Ishikawa (cell line): ENCODE data around the gene MYH14.

Experiments used
- CEBPB ChIP-seq: IDR thresholded peaks from 2 replicates; pipeline ENCODE4 v1.6.1; 2012
- EGR1 ChIP-seq: IDR thresholded peaks from 2 replicates; pipeline ENCODE4 v1.6.1; 2012
- EP300 ChIP-seq: IDR thresholded peaks from 2 replicates; pipeline ENCODE4 v1.6.1; 2012; ENCODE audit warnings: borderline replicate concordance
- FOXM1 ChIP-seq: IDR thresholded peaks from 2 replicates; pipeline ENCODE4 v1.6.1; 2012; ENCODE audit warnings: low read depth, borderline replicate concordance
- NFIC ChIP-seq: IDR thresholded peaks from 2 replicates; pipeline ENCODE4 v1.6.1; 2012
- RAD21 ChIP-seq: IDR thresholded peaks from 2 replicates; pipeline ENCODE4 v1.6.1; 2012; ENCODE audit warnings: low read depth
- TAF1 ChIP-seq: IDR thresholded peaks from 2 replicates; pipeline ENCODE4 v1.6.1; 2012; ENCODE audit warnings: low read depth, mild to moderate bottlenecking
- TF ChIP-seq, protein P1 (sequence below): IDR thresholded peaks from 2 replicates; pipeline ENCODE4 v1.6.1; 2012
- TF ChIP-seq, protein P2 (sequence below): IDR thresholded peaks from 2 replicates; pipeline ENCODE4 v1.6.1; 2012; ENCODE audit warnings: low read depth, mild to moderate bottlenecking

DNA sequence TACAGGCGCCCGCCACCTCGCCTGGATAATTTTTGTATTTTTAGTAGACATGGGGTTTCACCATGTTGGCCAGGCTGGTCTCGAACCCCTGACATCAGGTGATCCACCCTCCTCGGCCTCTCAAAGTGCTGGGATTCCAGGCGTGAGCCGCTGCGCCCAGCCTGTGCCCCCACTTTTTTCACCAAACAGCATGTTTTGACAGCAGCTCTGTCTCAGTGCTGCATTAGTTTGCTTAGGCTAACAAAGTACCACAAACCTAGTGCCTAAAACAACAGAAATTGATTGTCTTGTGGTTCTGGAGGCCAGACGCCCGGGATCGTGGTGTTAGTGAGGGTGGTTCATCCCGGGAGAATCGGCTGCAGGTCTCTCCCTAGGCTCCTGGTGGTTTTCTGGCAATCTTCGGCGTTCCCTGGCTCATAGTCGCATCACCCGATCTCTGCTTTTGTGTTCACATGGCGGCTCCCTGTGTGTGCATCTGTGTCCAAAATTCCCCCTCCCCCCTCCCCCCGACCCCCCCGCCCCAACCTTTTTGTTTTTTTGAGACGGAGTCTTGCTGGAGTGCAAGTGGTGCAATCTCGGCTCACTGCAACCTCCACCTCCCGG lies 30.0 kb downstream of the MYH14 start:
- TF ChIP-seq EGR1 (no peak), RAD21 (no peak), TAF1 (no peak), FOXM1 (no peak), EP300 (no peak), NFIC (no peak), CEBPB (no peak)
- TF ChIP-seq, protein P1, sequence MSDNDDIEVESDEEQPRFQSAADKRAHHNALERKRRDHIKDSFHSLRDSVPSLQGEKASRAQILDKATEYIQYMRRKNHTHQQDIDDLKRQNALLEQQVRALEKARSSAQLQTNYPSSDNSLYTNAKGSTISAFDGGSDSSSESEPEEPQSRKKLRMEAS = no peak
- TF ChIP-seq, protein P2, sequence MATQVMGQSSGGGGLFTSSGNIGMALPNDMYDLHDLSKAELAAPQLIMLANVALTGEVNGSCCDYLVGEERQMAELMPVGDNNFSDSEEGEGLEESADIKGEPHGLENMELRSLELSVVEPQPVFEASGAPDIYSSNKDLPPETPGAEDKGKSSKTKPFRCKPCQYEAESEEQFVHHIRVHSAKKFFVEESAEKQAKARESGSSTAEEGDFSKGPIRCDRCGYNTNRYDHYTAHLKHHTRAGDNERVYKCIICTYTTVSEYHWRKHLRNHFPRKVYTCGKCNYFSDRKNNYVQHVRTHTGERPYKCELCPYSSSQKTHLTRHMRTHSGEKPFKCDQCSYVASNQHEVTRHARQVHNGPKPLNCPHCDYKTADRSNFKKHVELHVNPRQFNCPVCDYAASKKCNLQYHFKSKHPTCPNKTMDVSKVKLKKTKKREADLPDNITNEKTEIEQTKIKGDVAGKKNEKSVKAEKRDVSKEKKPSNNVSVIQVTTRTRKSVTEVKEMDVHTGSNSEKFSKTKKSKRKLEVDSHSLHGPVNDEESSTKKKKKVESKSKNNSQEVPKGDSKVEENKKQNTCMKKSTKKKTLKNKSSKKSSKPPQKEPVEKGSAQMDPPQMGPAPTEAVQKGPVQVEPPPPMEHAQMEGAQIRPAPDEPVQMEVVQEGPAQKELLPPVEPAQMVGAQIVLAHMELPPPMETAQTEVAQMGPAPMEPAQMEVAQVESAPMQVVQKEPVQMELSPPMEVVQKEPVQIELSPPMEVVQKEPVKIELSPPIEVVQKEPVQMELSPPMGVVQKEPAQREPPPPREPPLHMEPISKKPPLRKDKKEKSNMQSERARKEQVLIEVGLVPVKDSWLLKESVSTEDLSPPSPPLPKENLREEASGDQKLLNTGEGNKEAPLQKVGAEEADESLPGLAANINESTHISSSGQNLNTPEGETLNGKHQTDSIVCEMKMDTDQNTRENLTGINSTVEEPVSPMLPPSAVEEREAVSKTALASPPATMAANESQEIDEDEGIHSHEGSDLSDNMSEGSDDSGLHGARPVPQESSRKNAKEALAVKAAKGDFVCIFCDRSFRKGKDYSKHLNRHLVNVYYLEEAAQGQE = no peak
